NCI-H1092 treated with DMSO at 0.1 percent for 48 hours (cell line): ENCODE measurements around the gene SPEN.
"Not testable (repeated sequence)": the region's sequence is repeated elsewhere in the genome, so short reads cannot be mapped to it uniquely, and the experiment has no call there.

ENCODE experiments used
- DNase-seq: peaks from one replicate; lab custom pipeline; 2025; lab: John Stamatoyannopoulos, UW

SPEN gene

GRCh38 chr1:15896841-15897610 is 49.5 kb downstream of the SPEN start:
- not testable (repeated sequence) for DNase-seq

GRCh38 chr1:15899266-15899665 is 51.8 kb downstream of the SPEN start:
- no peak for DNase-seq

- DNase-seq = no peak
These were observed 53.3 kb downstream of the SPEN start for GRCh38 chr1:15900662-15901279.

GRCh38 chr1:15902882-15903281 is 55.4 kb downstream of the SPEN start:
- DNase-seq = no peak

GRCh38 chr1:15908597-15908996 is 61.1 kb downstream of the SPEN start:
- DNase-seq = no peak

GRCh38 chr1:15911141-15911540 is 63.6 kb downstream of the SPEN start:
- no peak for DNase-seq

- DNase-seq = no peak
These were observed 64.4 kb downstream of the SPEN start for GRCh38 chr1:15911927-15912326.

- not testable (repeated sequence) for DNase-seq
These were observed 66.1 kb downstream of the SPEN start for GRCh38 chr1:15913607-15914006.

GRCh38 chr1:15915991-15916390 is 68.5 kb downstream of the SPEN start:
- DNase-seq = no peak

- DNase-seq = no peak
These were observed 68.9 kb downstream of the SPEN start for GRCh38 chr1:15916417-15916816.

GRCh38 chr1:15916916-15917315 is 69.4 kb downstream of the SPEN start:
- no peak for DNase-seq

GRCh38 chr1:15918962-15919715 is 71.6 kb downstream of the SPEN start:
- DNase-seq = no peak

GRCh38 chr1:15923241-15923640 is 75.7 kb downstream of the SPEN start:
- DNase-seq = no peak

- DNase-seq = not testable (repeated sequence)
These were observed 78.9 kb downstream of the SPEN start for GRCh38 chr1:15926448-15926847.

GRCh38 chr1:15928971-15929965 is 81.8 kb downstream of the SPEN start:
- no peak for DNase-seq

GRCh38 chr1:15931401-15931800 is 83.9 kb downstream of the SPEN start:
- DNase-seq = no peak

- no peak for DNase-seq
These were observed 84.4 kb downstream of the SPEN start for GRCh38 chr1:15931884-15932283.

- no peak for DNase-seq
These were observed 85.1 kb downstream of the SPEN start for GRCh38 chr1:15932612-15933011.

GRCh38 chr1:15933684-15934083 is 86.2 kb downstream of the SPEN start:
- no peak for DNase-seq

GRCh38 chr1:15934211-15935055 is 86.9 kb downstream of the SPEN start:
- DNase-seq = no peak
